Activated CD8-positive, alpha-beta T cell treated with anti-CD3 and anti-CD28 coated beads for 36 hours (primary cell): ENCODE measurements around the gene EMX1. TPM values are rescaled to one million over a fixed set of nuclear protein-coding genes. Genes with fewer than 3 reads are reported as not detected.

ENCODE experiments used
- ATAC-seq: fragments of 200-7000 bp; cut with Tn5 transposase; one replicate; pipeline ENCODE4 v1.10.0; 2021; ENCODE audit warnings: mild to moderate bottlenecking, moderate library complexity
- CTCF ChIA-PET: fragments of 350-600 bp; sonication (Branson Sonifier 250); formaldehyde crosslinking; loops from one replicate; lab custom pipeline; 2021; ENCODE audit warnings: antibody characterized with exemption; lab: Charles Lee
- POLR2A ChIA-PET: fragments of 350-600 bp; sonication (Branson Sonifier 250); formaldehyde crosslinking; loops from one replicate; lab custom pipeline; 2021; ENCODE audit warnings: antibody characterized with exemption; lab: Charles Lee
- DNase-seq: peaks from one replicate; pipeline ENCODE4 v3.0.0-alpha.2; 2020
- H3K27ac Mint-ChIP-seq: one replicate; pipeline ENCODE4 v1.8.0; 2021; ENCODE audit warnings: mild to moderate bottlenecking, mixed read lengths
- H3K27me3 Mint-ChIP-seq: one replicate; pipeline ENCODE4 v1.8.0; 2021; ENCODE audit warnings: mixed read lengths
- H3K36me3 Mint-ChIP-seq: one replicate; pipeline ENCODE4 v1.8.0; 2021; ENCODE audit warnings: low read depth, mixed read lengths
- H3K4me1 Mint-ChIP-seq: one replicate; pipeline ENCODE4 v1.8.0; 2021; ENCODE audit warnings: low read depth, mixed read lengths
- H3K4me3 Mint-ChIP-seq: one replicate; pipeline ENCODE4 v1.8.0; 2021; ENCODE audit warnings: mild to moderate bottlenecking, moderate library complexity, mixed read lengths
- H3K9me3 Mint-ChIP-seq: one replicate; pipeline ENCODE4 v1.8.0; 2021; ENCODE audit warnings: mixed read lengths
- intact Hi-C: fragments of 100-400 bp; cut with micrococcal nuclease; formaldehyde crosslinking; loops from one replicate; pipeline ENCODE4 v1.10.0; 2022
- total RNA-seq, 2 experiments: library from RNA; stranded (reverse); gene quantifications; one replicate each; pipeline ENCODE4 v1.2.3, GENCODE V29; 2021
- TF ChIP-seq, protein P1 (sequence below): fragments of 200-600 bp; IDR thresholded peaks from one replicate; pipeline ENCODE4 v1.8.0; 2022; ENCODE audit warnings: antibody characterized with exemption, mild to moderate bottlenecking

The EMX1 gene
- total RNA-seq, 2 experiments from 2014 or later = not detected

DNA sequence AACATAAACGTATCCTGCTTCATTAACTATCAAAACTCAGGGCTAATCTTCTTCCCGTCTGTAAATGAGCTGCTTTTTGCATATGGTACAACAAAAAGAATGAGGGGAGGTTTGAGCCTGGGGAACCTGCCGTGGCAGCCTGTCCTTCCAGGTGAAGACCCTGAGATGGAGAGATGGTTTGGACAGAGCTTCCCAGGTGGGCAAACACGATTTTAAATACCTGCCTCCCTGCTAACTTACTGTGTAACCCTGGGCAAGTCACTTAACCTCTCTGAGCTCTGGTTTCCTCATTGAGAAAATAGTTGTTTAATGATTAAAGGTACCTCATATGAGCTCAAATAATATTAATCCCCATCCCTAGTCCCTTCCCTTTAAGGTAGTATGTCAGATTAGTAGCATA lies 9.0 kb downstream of the EMX1 start:
- Mint-ChIP-seq H3K36me3 (no peaks in the 10 kb centered on the region), H3K27me3 (peaks cover 37% of the 10 kb centered on the region), H3K9me3 (no peaks in the 10 kb centered on the region), H3K4me3 (no peak overlapping the region), H3K4me1 (peaks cover 5% of the 10 kb centered on the region), H3K27ac (no peak overlapping the region)
- DNase-seq (no peak), ATAC-seq (no peak)
- CTCF ChIA-PET = interaction anchor here (0.6 to 3.9 kb wide), 11 partner anchors 8 to 286 kb away, joined by 3 to 29 read pairs (median 4); partner anchors contain the start of genes EMX1 and SPR
- intact Hi-C loops = no loop called here
- TF ChIP-seq, protein P1, sequence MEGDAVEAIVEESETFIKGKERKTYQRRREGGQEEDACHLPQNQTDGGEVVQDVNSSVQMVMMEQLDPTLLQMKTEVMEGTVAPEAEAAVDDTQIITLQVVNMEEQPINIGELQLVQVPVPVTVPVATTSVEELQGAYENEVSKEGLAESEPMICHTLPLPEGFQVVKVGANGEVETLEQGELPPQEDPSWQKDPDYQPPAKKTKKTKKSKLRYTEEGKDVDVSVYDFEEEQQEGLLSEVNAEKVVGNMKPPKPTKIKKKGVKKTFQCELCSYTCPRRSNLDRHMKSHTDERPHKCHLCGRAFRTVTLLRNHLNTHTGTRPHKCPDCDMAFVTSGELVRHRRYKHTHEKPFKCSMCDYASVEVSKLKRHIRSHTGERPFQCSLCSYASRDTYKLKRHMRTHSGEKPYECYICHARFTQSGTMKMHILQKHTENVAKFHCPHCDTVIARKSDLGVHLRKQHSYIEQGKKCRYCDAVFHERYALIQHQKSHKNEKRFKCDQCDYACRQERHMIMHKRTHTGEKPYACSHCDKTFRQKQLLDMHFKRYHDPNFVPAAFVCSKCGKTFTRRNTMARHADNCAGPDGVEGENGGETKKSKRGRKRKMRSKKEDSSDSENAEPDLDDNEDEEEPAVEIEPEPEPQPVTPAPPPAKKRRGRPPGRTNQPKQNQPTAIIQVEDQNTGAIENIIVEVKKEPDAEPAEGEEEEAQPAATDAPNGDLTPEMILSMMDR = no peak
- POLR2A ChIA-PET = interaction anchor here (1.0 kb wide), 1 partner anchor 9 kb away, joined by 4 read pairs; the partner anchor contains the start of gene EMX1

GRCh38 chr2:72926811-72927465 lies 9.6 kb downstream of the EMX1 start:
- Mint-ChIP-seq H3K4me3 (no peak overlapping the region), H3K4me1 (peaks cover 5% of the 10 kb centered on the region), H3K27ac (no peak overlapping the region), H3K27me3 (peaks cover 32% of the 10 kb centered on the region), H3K9me3 (no peaks in the 10 kb centered on the region), H3K36me3 (no peaks in the 10 kb centered on the region)
- DNase-seq = no peak
- intact Hi-C loops = no loop called here
- ChIA-PET POLR2A (interaction anchor here (1.0 to 1.1 kb wide), 2 partner anchors 9 to 25 kb away, joined by 3 to 4 read pairs; partner anchors contain the start of gene EMX1), CTCF (interaction anchor here (0.6 to 3.9 kb wide), 11 partner anchors 8 to 285 kb away, joined by 3 to 29 read pairs (median 4); partner anchors contain the start of genes EMX1 and SPR)
- no peak for ATAC-seq
- TF ChIP-seq, protein P1 = no peak

GRCh38 chr2:72927619-72928550 lies 10.6 kb downstream of the EMX1 start:
- Mint-ChIP-seq H3K9me3 (no peaks in the 10 kb centered on the region), H3K36me3 (no peaks in the 10 kb centered on the region), H3K27me3 (peaks cover 22% of the 10 kb centered on the region), H3K4me3 (no peak overlapping the region), H3K27ac (no peak overlapping the region), H3K4me1 (peaks cover 5% of the 10 kb centered on the region)
- ATAC-seq (no peak), DNase-seq (no peak)
- POLR2A ChIA-PET = interaction anchor here (0.8 to 1.1 kb wide), 2 partner anchors 24 to 35 kb away, joined by 3 read pairs; no protein-coding TSS in a partner anchor
- CTCF ChIA-PET = interaction anchor here (1.2 to 3.9 kb wide), 7 partner anchors 10 to 284 kb away, joined by 3 to 29 read pairs (median 8); partner anchors contain the start of genes EMX1 and SPR
- TF ChIP-seq, protein P1 = no peak
- intact Hi-C loops = no loop called here

- Mint-ChIP-seq H3K4me3 (no peak overlapping the region), H3K9me3 (no peaks in the 10 kb centered on the region), H3K4me1 (no peaks in the 10 kb centered on the region), H3K27ac (no peak overlapping the region), H3K27me3 (peaks cover 11% of the 10 kb centered on the region), H3K36me3 (no peaks in the 10 kb centered on the region)
- DNase-seq = no peak
- CTCF ChIA-PET = interaction anchor here (3.5 to 3.9 kb wide), 2 partner anchors 12 to 36 kb away, joined by 22 to 29 read pairs; partner anchors contain the start of gene EMX1
- TF ChIP-seq, protein P1 = no peak
- POLR2A ChIA-PET = interaction anchor here (0.8 kb wide), 1 partner anchor 34 kb away, joined by 3 read pairs; no protein-coding TSS in a partner anchor
- intact Hi-C loops = no loop called here
- no peak for ATAC-seq
Measured at GRCh38 chr2:72929010-72929409, 11.7 kb downstream of the EMX1 start.
